DOHH2 (cell line): ENCODE measurements around the gene MAPK7.

Experiments used
- H3F3A ChIP-seq: fragments of 200-600 bp; sonication (generic), shearing (Covaris generic); 2 replicates; pipeline ENCODE4 v1.6.0; 2016; ENCODE audit warnings: antibody characterized with exemption, mild to moderate bottlenecking; ENCODE audit not compliant: control insufficient read depth, insufficient read depth
- H3K27ac ChIP-seq: fragments of 200-600 bp; sonication (generic); 2 replicates; pipeline ENCODE4 v1.5.1; 2014; ENCODE audit warnings: low read depth, mild to moderate bottlenecking, low read length, moderate library complexity
- H3K27me3 ChIP-seq: fragments of 200-600 bp; sonication (generic); 2 replicates; pipeline ENCODE4 v1.6.1; 2014; ENCODE audit warnings: mild to moderate bottlenecking, low read length, mixed read lengths; ENCODE audit not compliant: control insufficient read depth
- H3K36me3 ChIP-seq: fragments of 200-600 bp; sonication (generic); 2 replicates; pipeline ENCODE4 v1.6.1; 2014; ENCODE audit warnings: mild to moderate bottlenecking, low read length, moderate library complexity, mixed read lengths; ENCODE audit not compliant: control insufficient read depth
- H3K4me1 ChIP-seq: fragments of 200-600 bp; sonication (generic); 2 replicates; pipeline ENCODE4 v1.6.1; 2014; ENCODE audit warnings: mild to moderate bottlenecking, low read length, mixed read lengths; ENCODE audit not compliant: control insufficient read depth
- H3K4me2 ChIP-seq: fragments of 200-600 bp; sonication (generic); 2 replicates; pipeline ENCODE4 v1.6.0; 2014; ENCODE audit warnings: mild to moderate bottlenecking, low read length, moderate library complexity
- H3K4me3 ChIP-seq: fragments of 200-600 bp; sonication (generic); 2 replicates; pipeline ENCODE4 v1.5.1; 2014; ENCODE audit warnings: mild to moderate bottlenecking, low read length, mixed read lengths
- H3K79me2 ChIP-seq: fragments of 200-600 bp; sonication (generic); 2 replicates; pipeline ENCODE4 v1.6.1; 2014; ENCODE audit warnings: mild to moderate bottlenecking, low read length, mixed read lengths; ENCODE audit not compliant: control insufficient read depth
- H3K9me2 ChIP-seq: fragments of 200-600 bp; sonication (generic); replicated peaks from 2 replicates; pipeline ENCODE4 v1.6.1; 2014; ENCODE audit warnings: mild to moderate bottlenecking, low read length, mixed read lengths; ENCODE audit not compliant: control insufficient read depth
- H3K9me3 ChIP-seq: fragments of 200-600 bp; sonication (generic); 2 replicates; pipeline ENCODE4 v1.6.1; 2014; ENCODE audit warnings: antibody characterized with exemption, low read length, mixed read lengths; ENCODE audit not compliant: control insufficient read depth, insufficient read depth
- H4K20me1 ChIP-seq: fragments of 200-600 bp; sonication (generic); 2 replicates; pipeline ENCODE4 v1.6.0; 2014; ENCODE audit warnings: low read depth, mild to moderate bottlenecking, antibody characterized with exemption, low read length, moderate library complexity; ENCODE audit not compliant: control insufficient read depth, insufficient read depth
- CTCF ChIP-seq: fragments of 200-600 bp; sonication (generic); IDR thresholded peaks from one replicate; pipeline ENCODE4 v1.5.1; 2014; ENCODE audit warnings: antibody characterized with exemption, mild to moderate bottlenecking, low read depth, low read length; ENCODE audit not compliant: poor library complexity, severe bottlenecking
- EZH2phosphoT487 ChIP-seq: fragments of 200-600 bp; sonication (generic); IDR thresholded peaks from 2 replicates; pipeline ENCODE4 v1.6.1; 2017; ENCODE audit warnings: borderline replicate concordance, mild to moderate bottlenecking, antibody characterized with exemption, low read length, moderate library complexity, mixed read lengths

The MAPK7 gene

GRCh38 chr17:19369846-19370492, 8.3 kb upstream of the MAPK7 start:
- Histone ChIP-seq H3K27me3 (no peaks in the 10 kb centered on the region), H3K79me2 (no peaks in the 10 kb centered on the region), H3F3A (peaks cover 5% of the 10 kb centered on the region; the same call in 1 of the 2 replicates), H3K36me3 (no peaks in the 10 kb centered on the region), H3K27ac (no peak overlapping the region), H3K4me2 (no peak overlapping the region), H4K20me1 (no peaks in the 10 kb centered on the region), H3K4me3 (no peak overlapping the region), H3K9me3 (no peaks in the 10 kb centered on the region), H3K9me2 (no peaks in the 10 kb centered on the region), H3K4me1 (no peaks in the 10 kb centered on the region)
- TF ChIP-seq CTCF (no peak), EZH2phosphoT487 (no peak)

DNA sequence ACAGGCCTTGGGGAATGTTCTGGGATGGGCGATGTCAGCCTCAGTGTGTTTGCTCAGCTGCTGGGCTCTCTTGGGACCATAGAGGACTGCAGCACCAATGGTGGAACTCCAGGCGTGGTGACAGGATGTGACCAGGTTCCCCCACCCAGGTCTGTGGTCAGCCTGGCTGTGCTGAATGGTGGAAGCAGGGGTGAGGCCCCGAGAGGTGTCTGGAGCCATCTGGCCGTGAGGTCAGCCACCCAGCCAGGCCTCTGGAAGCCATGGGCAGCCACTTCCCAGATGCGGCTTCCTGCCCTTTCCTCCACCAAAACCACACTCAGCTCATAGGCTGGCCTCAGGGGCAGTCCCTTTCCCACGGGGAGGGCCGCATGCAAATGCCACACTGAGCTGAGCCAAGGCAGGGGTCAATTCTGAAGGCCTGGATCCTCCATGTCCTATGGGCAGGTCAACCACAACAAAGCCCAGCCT, 7.8 kb upstream of the MAPK7 start:
- Histone ChIP-seq H3K4me1 (no peaks in the 10 kb centered on the region), H3K27ac (no peak overlapping the region), H3F3A (peaks cover 5% of the 10 kb centered on the region; the same call in 1 of the 2 replicates), H3K4me3 (no peak overlapping the region), H3K36me3 (no peaks in the 10 kb centered on the region), H3K9me3 (no peaks in the 10 kb centered on the region), H4K20me1 (no peaks in the 10 kb centered on the region), H3K9me2 (no peaks in the 10 kb centered on the region), H3K27me3 (no peaks in the 10 kb centered on the region), H3K4me2 (no peak overlapping the region), H3K79me2 (no peaks in the 10 kb centered on the region)
- TF ChIP-seq EZH2phosphoT487 (no peak), CTCF (no peak)

DNA sequence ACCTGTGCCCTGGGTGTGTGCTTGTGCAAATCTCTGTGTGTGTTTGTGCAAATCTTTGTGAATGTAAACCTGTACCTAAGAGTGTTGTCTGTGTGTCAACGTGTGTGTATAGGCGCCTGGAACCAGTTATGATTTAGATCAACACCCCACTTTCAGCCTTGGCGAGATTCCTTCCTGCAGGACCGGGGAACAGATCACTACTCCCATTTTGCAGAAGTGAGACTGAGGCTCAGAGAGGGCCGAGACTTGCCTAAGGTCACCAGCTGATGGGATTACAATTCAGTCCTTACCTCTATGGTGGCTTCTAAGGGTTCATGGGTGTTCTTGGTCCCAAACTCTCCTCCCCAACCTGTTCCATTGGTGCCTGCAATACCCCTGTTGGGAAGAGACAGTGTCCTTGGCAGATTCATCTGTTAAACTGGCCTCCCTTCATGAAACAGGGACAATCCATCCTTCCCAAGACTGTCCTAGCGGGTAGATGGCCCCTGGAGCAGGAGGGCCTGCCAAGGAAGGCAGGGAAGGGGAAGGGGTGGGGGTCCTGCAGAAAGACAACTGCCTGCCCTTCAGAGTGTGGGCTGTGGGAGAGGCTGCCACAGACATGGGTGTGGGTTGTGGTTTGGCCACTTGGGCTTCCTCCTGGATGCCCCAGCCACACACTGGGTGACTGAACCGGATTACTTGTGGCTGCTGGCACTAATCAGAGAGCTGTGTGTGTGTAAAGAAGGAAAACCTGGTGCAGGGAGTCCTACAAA, 6.9 kb upstream of the MAPK7 start:
- TF ChIP-seq CTCF (no peak), EZH2phosphoT487 (no peak)
- no peak overlapping the region for H3K4me2 ChIP-seq

More for the DNA sequence above, 6.9 kb upstream of the MAPK7 start:
- Histone ChIP-seq H3K79me2 (peaks cover 4% of the 10 kb centered on the region; the same call in 1 of the 2 replicates), H3K4me1 (no peaks in the 10 kb centered on the region), H3K4me3 (no peak overlapping the region), H3K9me2 (no peaks in the 10 kb centered on the region), H4K20me1 (no peaks in the 10 kb centered on the region), H3F3A (peaks cover 5% of the 10 kb centered on the region; the same call in 1 of the 2 replicates), H3K36me3 (no peaks in the 10 kb centered on the region), H3K9me3 (no peaks in the 10 kb centered on the region), H3K27ac (no peak overlapping the region), H3K27me3 (no peaks in the 10 kb centered on the region)
